ENCODE data around the gene GALNT9.

- TF ChIP-seq CTCF (IDR thresholded peaks at IDR 0.05), result no peak
- no peak for TF ChIP-seq POLR2A (IDR thresholded peaks at IDR 0.05)
These were observed 80.8 kb downstream of the GALNT9 start for GRCh38 chr12:132248453-132249167.

Data from right lobe of liver (tissue), 4 donors.